ENCODE results near the gene DVL2.

DNA sequence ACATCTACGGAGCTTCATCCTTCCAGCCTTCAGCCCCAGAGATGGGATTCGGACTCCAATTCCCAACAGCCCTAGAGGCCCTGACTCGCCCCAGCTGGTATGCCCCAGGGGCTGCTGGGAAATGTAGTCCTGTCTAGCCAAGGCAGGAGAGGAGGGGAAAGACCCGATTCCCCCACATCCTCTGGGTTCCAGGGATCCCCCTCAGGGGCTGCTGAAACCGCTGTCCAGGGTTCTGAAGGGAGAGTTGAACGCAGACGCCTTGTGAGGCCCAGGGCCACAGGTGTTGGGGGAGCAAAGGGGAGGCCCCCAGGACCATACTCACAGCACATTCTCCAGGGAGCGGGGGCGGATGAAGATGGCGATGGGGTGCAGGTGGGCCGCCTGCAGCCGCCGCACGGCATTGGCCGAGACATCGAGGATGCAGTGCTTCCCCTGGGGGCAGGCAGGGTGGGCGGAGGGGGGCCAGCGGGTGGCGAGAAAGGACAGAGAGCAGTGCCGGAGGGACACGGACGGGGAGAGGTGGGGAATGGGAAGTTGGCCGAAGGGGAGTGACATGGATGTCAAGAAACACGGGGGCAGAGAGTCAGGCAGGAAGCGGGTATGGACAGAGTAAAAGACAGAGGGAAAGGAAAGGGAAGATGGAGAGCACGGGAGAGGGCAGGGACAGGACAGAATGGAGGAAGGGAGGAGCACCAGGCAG, 42.6 kb downstream of the DVL2 start:
- TF ChIP-seq EZH2phosphoT487 (IDR thresholded peaks at IDR 0.05; ENCODE audit: insufficient read depth, low read depth): no peak
- no peak for TF ChIP-seq EZH2 (IDR thresholded peaks at IDR 0.05; ENCODE audit: insufficient read depth, poor library complexity, severe bottlenecking)

All from GM23248 (cell line).